SK-N-MC (cell line): ENCODE data around the gene MAP4K4.

Source experiments
- EZH2 ChIP-seq: fragments of 200-600 bp; sonication (generic); IDR thresholded peaks from one replicate; pipeline ENCODE4 v1.6.1; 2017; ENCODE audit warnings: antibody characterized with exemption
- FOXP2 ChIP-seq: optimal IDR thresholded peaks from 2 replicates; pipeline ENCODE3; 2011; ENCODE audit warnings: mild to moderate bottlenecking, moderate library complexity; ENCODE audit not compliant: insufficient read depth; ENCODE audit errors: extremely low read length, control extremely low read depth
- POLR2AphosphoS5 ChIP-seq: IDR thresholded peaks from 2 replicates; pipeline ENCODE4 v1.6.1; 2012; ENCODE audit warnings: mild to moderate bottlenecking, low read depth, low read length, borderline replicate concordance

- TF ChIP-seq POLR2AphosphoS5: no peak
- TF ChIP-seq EZH2: no peak
- TF ChIP-seq FOXP2: no peak
Observed at GRCh38 chr2:101724125-101724474, 26.6 kb downstream of the MAP4K4 start.
